CD4-positive, alpha-beta T cell treated with Interleukin-1 beta for 1 hour (primary cell): Measurements from ENCODE around the gene GARS1.

Source experiments
- DNase-seq, 2 donors: peaks; one replicate each; pipeline ENCODE4 v3.0.0-alpha.2; 2020 to 2022

Gene GARS1

DNA sequence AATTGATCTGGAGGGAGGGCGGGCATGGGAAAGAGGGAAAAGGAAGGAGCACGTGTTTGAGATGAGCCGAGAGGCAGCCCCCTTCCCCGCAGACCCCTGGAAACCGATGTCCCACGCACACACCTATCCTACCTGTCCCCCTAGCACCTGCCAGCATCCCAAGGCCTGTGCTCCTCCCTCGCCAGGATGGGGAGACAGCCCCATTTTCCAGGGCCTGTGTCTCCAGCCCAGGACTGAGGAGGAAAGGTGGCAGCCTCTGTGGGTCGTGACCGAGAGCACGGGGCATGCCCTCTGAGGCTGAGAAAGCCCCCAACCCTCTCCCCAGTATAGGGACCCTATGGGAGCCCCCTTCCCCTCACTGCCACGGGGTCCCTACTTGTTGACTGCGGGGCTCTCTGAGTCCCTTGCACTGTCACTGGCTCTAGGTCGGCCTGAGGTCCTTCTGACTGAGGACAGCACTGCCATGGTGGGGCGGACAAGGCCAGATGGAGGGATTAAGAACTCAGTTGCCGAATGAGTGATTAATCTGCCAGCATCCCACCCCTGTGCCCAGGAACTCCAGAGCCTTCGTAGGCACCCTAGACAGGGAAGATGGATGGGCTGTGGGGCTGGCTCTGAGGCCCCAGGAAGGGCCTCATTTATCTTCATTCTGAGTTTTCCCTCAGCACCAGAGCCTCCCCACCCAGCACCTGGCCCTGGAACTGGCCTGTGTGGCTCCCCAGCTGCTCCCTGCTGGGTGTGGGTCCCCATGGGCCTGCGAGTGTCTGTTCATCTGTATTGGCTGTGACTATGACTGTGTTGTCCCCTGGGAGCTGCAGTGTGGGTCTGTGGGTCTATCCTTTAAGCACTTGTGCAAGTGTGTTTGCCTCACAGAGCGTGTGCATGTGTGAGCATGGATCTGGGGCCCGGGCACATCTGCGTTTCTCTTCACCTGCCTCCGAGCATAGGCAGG is 61.6 kb downstream of the GARS1 start:
- no peak for DNase-seq

DNA sequence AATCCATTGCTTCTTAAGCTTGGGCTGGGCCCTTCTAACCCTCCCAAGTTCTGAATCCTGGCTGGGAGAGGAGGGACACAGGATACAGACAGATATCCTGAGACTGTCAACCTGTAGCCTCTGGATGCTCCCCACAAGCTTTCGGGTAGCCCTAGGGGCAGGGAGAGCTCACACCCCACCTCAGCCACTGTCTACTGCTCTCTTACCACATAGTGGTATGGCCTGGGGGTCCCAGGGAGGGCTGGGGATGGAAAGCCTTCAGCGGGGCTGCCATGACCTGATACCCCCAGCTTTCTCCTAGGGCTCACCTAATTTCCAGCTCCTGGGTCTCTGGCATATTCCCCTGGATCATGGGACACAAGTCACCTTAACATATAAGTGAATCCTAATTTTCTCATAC is 62.5 kb downstream of the GARS1 start:
- no peak for DNase-seq

DNA sequence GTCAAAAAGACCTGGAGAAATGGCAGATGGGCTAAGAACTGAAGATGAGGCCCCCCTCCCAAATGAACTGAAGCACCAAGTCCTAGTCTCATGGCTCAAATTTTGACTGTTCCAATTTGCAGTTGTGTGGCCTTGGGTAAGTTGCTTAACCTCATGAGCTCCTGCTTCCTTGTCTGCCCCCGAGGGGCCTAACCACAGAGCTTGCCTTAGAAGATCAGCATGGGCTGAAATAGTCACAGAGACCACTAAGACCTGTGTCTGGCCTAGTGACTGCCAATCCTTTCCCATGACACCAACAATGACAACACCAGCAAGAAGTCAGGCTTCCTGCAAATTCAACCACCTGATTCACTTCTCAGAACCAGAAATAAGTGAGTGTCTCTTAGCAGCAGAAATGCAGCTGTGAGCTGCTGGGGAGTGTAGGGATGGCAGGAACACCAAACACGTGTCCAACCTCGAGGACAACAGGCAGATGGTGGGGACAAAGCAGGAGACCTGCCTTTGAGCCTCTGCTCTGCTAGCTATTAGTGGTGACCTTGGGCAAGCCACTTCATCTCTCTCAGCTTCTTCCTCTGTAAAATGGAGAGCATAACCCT is 63.9 kb downstream of the GARS1 start:
- DNase-seq: no peak

DNA sequence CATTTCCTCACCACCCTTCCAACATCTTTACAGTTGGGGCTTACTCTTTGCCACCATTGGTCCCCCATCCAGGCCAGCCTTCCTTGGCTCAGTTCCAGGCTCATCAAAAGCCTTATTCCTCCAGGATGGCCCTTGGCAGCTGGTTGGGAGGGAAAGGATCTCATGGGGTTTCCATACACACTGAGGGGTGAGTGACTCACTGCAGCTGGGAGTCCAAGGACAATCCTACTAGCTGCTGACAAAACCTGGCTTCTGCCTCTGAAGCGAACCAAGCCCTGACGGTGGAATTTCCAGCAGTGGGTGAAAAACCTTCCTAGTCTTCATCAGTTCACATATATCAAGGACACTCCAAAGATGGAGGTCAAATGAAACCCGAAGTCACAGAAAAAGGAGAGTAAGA is 64.6 kb downstream of the GARS1 start:
- DNase-seq: no peak

DNA sequence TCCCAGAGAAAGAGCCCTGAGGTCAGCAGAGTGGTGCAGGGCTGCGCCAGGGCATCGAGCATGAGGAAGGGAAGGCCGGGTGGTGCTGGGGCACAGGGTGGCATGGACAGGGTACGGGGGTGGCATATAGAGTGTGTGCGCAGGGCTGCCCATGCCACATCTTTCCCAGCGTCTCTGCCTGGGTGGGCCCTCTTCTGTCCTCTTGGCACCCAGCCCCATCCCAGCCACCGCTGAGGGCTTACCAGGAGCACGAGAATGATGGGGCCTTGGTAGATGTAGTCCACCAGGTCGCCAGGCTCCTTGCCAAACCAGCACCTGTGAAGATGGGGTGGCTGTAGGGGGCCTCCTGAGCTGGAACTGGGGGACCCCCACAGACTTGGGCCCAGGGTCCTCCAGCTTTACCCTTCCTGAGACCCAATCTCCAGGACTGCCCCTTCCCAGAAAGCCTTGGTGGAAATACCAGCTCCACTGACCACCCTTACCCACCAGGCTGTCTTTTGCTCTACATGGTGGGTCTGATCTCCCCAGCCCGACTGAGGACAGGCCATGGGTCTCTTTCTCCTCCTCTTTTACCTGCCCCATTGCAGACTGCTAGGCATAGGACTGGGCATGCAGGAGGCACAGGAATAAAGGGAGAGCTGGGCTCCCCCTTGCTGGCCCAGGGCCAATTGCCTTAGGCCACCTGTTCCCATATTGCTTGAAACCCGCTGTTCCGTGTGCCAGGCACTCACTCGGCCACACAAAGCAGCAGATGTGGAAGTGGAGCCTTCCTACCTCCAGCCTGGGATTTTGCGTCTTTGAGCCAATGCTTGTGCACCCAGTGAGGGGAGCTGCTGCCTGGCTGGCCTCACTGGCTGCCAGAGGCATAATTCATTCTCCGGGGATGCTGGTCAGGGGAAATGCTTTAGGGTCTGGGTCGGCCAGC is 65.9 kb downstream of the GARS1 start:
- DNase-seq: no peak

DNA sequence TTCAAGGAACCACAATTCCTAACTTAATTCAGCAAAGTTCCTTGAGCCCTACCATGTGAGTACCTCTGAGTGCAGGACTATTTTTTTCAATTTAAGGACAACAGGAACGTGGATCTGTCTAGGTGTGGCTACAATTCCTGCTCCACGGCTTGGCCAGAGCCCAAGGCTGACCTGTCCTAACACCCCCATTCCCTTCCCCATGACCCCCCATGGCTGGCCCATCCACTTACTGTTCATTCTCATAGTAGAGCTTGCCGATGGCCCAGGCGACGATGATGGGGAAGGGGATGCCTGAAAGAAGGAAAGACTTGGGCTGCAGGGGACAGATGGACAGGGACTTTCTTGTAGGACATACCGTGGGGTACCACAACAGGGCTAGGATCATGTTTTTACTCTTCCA is 67.2 kb downstream of the GARS1 start:
- DNase-seq: no peak

DNA sequence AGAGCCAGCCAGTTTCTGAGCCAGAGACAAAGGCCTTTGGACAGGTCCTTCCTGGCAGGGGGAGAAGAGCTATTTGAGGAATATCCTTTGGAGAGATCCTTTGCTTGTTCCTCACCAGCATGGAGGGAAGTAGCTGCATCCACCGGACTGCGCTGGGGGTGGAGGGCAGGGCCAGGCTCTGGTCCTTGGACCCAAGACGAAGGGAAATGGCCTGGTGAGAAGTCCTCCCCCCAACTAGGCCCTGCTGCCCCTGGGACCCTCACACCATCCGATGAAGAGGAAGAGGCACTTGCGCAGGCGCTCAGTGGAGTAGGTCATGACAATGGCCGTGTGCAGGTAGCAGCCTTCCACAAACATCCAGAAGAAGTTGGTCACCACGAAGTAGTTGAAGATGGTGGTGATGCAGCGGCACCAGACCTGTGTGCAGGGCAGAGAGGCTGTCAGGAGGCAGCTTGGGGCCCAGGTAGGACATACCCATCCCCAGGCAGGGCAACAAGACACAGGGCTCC is 67.8 kb downstream of the GARS1 start:
- no peak for DNase-seq

DNA sequence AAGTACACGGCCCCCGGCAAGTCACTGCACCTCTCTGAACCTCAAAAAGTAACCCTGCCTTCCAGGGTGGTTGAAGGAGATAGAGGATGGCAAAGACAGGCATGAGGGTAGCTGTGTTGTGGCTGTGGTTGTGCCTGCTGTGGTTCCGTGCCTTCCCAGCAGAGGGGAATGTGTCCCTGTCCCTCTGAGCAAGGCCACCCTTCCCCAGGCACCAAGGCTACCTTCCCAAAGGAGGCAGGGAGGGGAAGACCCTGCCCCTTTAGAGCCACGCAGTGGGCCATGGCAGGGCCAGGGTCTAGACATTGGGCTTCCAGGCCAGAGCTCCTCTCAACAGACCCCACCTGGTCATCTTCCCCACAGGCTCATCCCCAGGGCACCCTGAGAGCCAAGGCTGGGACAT is 68.7 kb downstream of the GARS1 start:
- no peak for DNase-seq

DNA sequence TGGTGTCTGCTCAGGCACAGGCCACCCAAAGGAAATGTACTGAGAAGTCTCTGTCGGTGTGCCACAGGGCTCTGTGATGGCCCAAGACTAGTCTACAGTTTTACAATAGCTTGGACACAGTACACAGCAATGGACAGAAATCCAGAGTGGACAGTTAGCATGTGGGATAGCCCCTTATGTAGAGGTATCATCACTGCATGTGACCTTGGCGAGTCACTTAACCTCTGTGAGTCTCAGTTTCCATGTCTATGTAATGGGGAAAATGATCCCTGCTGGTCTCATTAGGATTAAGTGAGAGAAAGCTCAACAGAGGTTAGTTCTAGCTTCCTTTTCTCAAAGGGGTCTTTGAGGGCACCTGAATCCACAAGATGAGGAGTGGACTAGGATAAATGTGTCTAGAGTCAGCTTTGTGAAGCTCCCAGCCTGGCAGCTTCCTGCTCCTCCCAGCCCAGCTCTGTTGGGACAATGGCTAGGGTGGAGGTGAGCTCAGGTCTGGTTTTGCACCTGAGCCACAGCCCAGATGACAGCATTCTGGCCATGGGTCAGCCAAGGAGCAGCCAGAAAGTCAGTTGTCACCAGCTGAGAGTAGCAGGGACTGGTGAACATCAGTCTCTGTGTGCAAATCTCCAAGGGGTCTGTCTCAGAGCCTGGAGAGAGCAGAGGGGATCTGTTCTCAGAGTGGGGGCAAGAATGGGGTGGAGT is 69.7 kb downstream of the GARS1 start:
- DNase-seq: no peak

DNA sequence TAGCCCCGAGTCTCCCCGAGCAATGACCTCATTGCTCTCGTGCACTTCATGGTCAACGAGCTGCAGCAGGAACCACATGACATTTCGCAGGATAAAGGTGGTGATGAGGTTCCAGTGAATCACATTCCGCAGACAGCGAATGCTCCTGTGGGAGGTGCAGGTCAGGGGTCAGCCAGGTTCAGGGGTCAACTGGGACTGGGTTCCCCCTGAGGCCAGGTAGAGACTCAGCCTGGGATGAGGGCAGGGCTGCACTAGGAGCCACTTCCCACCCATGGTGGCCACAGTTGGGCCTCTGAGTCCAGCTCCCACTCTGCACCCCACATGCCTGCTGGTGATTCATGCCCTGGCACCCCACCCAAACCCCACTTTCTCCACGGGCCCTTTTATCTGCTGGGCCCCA is 70.4 kb downstream of the GARS1 start:
- no peak for DNase-seq

DNA sequence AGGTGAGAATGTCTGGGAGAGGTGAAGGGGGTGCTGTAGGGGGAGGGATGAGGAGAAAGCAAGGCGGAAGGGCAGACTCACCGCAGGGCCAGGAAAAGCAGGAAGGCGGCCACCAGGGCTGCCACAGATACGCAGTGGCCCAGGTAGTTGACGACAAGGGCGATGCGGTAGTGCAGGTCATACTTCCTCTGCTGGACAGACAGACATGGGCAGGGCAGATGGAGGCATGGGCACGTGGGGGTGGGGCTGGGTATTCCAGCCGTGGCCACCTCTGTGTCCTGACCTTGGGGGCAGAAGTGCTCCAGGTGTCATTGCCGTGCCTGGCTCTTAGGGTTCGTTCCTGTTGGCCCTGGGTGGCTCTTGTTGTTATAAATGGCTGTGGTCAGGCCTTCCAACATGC is 70.8 kb downstream of the GARS1 start:
- no peak for DNase-seq

DNA sequence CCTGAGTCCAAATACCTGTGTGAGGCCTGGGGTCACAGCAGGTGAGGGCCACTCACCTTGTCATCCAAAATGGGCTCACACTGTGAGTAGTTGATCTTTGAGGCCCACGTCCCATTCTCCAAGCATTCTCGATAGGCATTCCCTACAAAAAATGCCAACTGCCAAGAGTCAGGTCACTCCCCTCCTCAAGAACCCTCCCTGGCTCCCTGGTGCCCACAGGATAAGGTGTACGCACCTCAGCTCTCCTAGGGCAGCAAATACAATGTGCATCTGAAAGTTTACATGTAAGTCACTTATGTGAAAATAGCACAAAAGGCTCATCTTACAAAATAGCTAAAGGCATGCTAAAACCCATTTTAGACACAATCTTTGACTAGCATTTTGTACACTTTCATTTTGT is 72.5 kb downstream of the GARS1 start:
- DNase-seq: no peak

DNA sequence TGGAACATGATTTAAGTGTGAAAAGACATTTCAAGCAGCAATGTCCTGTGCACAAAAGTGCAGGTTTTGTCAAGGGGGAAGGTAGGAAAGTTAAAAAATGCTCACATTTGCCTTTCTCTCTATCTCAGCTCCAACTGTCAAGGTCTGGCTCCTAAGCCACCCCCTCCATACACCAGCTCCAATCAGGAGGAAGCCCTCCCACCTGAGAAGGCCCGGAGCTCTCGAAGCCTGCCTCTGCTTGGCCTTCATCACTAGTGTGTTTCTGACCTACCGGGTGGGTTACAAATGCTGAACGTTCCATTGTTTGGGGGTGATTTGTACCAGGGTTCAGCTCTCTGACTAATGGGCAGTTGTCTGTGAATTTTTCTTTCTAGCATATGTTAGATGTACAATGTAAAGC is 73.4 kb downstream of the GARS1 start:
- DNase-seq: no peak

DNA sequence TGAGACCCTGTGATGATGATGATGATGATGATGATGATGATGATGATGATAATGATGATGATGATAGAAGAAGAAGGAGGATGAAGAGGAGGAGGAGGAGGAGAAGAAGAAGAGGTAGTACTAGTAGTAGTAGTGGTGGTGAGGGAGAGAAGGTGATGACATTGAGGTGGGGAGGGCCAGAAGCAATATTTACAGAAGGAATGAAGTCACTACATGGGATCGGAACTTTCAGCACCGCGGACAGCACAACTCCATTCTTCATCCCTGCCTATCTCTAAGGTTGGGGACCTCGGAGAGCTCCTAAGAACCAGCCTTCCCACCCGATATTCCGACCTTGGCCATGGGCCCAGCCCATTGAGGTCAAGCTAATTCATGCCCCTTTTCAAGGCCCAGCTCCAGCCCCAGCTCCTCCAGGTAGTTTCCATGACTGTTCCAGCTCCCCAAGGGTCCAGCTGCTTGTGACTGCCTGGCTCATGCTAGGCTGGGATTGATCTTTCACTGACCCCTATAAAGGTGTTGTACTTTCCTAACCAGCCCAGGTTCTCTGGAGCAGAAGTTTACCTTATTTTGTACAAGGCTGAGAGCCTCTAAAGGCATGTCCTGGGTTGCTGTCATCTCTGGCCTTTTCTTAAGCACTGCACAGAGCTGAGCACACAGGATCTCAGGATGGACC is 77.3 kb downstream of the GARS1 start:
- DNase-seq: no peak

DNA sequence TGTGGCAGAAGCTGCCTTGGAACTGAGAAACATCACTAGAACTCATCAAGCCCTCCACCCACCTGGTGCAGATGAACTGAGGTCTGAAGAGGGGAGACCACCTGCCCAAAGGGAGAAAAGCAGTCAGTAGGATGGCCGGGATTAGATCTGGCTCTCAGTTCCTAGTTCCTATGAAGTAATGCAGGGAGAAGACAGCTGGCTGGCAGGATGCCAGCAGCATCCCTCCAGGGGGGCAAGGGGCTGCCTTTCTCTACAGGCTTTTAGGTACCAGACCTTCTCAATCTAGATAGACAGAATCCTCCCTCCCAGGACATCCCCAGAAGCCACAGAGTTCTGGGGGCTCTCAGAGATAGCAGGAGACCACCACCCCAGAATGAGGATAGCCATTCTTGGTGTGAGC is 79.7 kb downstream of the GARS1 start:
- no peak for DNase-seq

DNA sequence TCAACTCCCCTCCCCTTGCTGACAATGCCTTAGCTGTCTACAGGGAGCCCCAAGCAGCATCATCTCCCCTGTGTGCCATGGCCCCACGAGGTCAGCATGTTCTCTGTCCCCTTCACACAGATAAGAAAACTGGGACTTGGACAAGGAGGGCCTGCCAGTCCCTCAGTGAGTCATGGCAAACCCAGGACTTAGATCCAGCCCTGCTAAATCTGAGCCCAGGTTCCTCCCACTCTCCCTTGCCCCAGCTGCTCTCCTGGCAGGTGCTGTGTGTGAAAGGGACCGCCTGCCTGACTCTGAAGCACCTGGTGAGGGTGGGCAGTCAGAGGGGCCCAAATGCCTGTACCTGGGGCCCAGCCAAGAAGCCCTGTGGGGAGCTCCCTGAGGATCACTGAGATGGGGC is 80.2 kb downstream of the GARS1 start:
- DNase-seq: no peak

DNA sequence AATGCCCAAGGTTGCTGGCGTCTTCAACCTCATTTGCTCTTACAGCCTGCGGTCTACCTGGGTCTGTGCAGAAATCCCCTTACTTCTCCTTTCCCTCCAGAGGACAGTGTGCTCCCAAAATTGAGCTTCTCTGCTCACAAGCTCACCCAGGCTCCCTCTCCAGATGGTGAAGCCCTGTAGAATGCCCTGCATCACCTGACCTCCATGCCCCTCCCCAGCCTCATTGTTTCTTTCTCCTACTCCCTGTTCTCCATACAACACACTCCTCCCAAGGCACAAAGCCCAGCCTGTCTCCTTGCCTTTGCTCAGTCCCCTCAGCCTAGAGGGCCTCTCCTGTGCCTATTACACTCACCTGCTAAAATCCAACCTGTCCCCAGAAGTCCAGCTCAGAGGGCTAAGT is 84.1 kb downstream of the GARS1 start:
- no peak for DNase-seq

DNA sequence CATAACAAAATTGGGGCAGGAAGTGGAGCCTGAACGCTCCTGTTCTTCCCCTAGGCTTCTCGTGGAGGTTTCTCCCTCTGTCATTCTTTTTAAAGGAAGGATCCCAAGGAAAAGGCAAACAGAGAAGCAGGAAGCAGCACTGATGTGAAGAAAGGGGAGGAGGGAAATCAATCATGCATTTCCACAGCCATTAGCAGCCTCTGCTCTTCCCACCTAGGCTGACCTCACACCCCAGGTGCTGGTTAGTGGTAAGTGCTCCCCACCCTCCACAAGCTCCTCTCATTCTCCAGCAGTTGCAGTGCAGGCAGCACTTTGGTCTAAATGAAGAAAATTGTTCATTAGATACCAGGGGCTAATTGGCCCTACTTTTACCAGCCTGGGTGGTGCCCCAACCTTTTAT is 85.0 kb downstream of the GARS1 start:
- no peak for DNase-seq

DNA sequence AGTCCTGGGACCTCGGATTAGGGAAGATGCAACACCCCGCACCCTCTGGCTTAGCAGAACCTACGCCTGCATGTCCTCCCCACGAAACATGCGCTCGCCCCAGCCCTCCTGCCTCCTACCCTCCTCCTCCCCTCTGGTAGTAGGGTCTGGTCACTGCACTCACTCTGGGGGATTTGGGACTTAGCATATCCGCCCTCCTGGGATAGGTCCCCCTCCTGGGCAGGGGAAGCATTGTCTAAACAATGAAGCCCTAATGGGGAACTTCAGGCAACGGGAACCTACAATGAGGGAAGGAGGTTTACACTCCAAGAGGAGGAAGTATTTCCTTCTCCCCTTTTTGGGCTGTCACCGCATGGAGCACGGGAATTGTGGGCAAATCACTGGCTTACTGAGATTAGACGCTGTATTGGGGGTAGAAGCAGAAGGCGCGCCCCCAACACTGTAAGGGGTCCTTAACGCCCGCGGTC is 86.7 kb downstream of the GARS1 start:
- no peak for DNase-seq

DNA sequence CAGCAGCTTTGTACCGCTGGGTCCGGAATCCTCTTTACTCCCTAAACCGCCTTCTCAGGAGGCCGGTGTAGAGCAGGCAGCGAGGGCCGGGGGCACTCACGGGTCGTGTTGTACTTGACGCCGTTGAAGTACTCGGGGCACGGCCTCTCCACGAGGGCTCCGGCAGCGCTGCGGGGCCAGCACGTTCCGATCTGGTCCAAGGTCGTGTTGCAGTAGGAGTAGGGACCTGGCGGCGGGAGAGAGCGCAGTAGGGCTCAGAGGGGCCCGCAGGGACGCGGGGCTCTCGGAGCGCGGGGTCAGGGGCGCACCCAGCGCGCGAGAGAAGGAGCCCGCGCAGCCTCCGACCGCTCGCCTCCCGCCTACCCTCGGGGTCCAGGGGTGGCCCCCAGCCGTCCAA is 87.1 kb downstream of the GARS1 start:
- no peak for DNase-seq

DNA sequence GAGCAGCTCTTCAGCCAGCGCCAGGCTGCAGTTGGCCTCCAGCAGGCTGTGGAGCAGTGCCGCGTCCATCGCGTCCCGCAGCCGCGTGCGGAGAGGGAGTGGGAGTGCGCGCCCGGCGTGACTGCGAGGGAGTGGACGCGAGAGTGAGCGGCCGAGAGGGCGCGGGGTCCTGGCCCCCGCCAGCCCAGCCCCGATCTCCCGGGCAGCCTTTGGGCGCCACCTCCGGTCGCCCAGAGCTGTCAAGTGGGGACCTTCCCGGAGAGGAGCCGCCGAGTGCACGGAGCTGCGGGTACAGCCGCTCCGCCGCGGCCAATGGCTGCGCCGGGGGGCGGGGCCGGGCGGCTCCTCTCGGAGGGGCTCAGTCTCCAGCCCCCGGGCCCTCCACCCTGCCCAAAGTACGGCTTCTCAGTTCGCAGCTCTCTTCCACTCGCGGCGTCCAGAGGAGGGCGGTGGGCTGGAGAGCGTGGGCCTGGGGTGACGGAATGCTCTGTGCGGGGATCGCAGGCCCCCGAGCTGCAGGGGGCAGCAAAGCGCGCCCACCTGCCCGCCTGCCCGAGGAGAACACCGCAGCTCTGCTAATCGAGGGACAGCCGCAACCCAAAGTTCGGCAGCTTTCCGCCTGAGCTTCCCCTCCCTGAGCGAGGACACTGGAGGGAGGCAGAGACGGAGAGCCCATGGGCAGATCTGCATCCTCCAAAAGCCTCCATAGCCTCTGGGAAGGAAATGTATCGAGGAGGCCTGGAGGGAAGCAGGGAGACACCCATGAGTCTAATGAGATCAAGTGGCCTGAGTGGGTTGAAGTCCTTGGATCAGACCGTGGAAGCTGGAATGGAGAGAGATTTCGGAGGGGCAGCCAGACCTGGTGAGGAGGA is 87.8 kb downstream of the GARS1 start, which contains the start of gene CRHR2:
TSS of gene CRHR2 (minus strand) at position 245 of the 872 bp plus-strand sequence. CDS start at position 69, 176 bp downstream.
- peak in 1 of 2 donors; percentile 21 for DNase-seq
